ENCODE data around the gene ZSCAN5A. TPM values are rescaled to one million over a fixed set of nuclear protein-coding genes. Genes with fewer than 3 reads are reported as not detected.
"Not testable (repeated sequence)": the region's sequence is repeated elsewhere in the genome, so short reads cannot be mapped to it uniquely, and the experiment has no call there.

Gene ZSCAN5A
- total RNA-seq, 1 donor from 2014 or later: 16.7 TPM

DNA sequence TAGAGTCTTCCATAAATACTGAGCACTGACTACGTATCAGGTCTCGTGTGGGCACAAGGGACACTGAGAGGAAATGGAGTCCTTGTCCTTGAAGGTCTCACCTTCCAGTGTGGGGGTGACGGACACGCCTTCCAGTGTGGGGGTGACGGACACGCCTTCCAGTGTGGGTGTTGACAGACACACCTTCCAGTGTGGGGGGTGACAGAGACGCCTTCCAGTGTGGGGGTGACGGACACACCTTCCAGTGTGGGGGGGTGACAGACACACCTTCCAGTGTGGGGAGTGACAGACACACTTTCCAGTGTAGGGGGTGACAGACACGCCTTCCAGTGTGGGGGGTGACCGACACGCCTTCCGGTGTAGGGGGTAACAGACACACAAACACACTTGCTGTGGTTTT is 56.4 kb downstream of the ZSCAN5A start:
- H3K4me1 ChIP-seq: no peaks in the 10 kb centered on the region
- H3K27me3 ChIP-seq (ENCODE audit: low read depth): no peaks in the 10 kb centered on the region
- intact Hi-C loops (cut with micrococcal nuclease): no loop called here
- no peak overlapping the region for H3K27ac ChIP-seq (replicated peaks)
- TF ChIP-seq, protein P1, sequence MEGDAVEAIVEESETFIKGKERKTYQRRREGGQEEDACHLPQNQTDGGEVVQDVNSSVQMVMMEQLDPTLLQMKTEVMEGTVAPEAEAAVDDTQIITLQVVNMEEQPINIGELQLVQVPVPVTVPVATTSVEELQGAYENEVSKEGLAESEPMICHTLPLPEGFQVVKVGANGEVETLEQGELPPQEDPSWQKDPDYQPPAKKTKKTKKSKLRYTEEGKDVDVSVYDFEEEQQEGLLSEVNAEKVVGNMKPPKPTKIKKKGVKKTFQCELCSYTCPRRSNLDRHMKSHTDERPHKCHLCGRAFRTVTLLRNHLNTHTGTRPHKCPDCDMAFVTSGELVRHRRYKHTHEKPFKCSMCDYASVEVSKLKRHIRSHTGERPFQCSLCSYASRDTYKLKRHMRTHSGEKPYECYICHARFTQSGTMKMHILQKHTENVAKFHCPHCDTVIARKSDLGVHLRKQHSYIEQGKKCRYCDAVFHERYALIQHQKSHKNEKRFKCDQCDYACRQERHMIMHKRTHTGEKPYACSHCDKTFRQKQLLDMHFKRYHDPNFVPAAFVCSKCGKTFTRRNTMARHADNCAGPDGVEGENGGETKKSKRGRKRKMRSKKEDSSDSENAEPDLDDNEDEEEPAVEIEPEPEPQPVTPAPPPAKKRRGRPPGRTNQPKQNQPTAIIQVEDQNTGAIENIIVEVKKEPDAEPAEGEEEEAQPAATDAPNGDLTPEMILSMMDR (IDR thresholded peaks at IDR 0.05; ENCODE audit: borderline replicate concordance): no peak
- no peaks in the 10 kb centered on the region for H3K36me3 ChIP-seq
- no peak overlapping the region for H3K4me3 ChIP-seq
- H3K9me3 ChIP-seq (replicated peaks): no peaks in the 10 kb centered on the region
- DNase-seq: no peak

DNA sequence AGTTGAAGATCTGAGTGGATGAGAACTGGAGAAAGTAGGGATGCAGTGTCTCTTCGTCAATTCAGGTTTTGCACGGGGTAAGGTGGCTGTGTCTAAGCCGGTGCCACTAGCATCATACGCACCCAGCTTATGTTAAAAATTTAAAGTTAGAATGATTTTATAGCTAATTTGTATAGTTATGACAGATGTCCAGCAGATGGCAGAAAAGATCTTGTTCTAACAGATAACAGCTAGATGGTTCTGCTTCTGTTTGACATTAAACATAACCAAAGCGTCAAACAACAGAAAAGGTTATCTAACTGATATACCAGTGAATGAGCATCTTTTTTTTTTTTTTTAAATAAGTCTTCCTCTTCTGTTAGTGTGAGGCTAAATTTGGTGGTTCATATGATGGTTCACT is 60.9 kb downstream of the ZSCAN5A start:
- intact Hi-C loops (cut with micrococcal nuclease): loop anchor here (5.0 kb wide), 1 partner anchor 99 kb away; no protein-coding TSS in a partner anchor
- no peak for DNase-seq
- no peaks in the 10 kb centered on the region for H3K27me3 ChIP-seq (ENCODE audit: low read depth)
- H3K4me1 ChIP-seq: no peaks in the 10 kb centered on the region
- no peaks in the 10 kb centered on the region for H3K36me3 ChIP-seq
- H3K27ac ChIP-seq (replicated peaks): no peak overlapping the region
- no peaks in the 10 kb centered on the region for H3K9me3 ChIP-seq (replicated peaks)
- TF ChIP-seq, protein P1 (IDR thresholded peaks at IDR 0.05; ENCODE audit: borderline replicate concordance): peak; percentile 62
- no peak overlapping the region for H3K4me3 ChIP-seq

DNA sequence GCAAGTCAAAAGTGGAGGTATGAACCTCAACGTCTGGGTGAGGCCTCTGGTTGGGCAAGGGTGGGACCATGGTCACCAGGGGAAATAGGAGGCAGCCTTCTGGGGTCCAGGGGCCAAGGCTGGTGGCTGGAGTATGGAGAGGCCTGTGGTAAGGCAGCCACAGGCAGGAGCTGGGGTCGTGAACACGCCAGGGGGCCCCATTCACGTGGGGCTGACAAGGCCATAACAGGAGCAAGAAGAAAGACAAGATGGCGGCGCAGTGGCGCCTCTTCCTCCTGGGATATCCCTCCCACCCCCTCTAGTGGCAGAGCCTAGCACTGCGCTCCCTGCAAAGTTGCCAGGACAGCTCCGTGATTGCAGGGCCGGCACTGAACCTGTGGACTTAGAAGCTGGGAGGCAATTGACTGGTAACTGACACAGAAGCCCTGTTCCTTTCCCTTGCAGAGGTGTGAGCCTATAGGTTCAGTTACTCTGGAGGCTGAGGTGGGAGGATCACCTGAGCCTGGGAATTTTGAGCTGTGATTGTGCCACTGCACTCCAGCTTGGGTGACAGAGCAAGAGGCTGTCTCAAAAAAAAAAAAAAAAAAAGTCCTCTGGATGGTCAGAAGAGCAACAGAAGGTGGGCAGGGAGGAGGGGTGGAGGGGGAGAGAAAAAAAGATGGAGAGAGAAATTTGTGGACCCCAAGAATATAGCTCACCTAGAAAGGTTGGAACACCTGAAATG is 61.8 kb downstream of the ZSCAN5A start:
- TF ChIP-seq, protein P1 (IDR thresholded peaks at IDR 0.05; ENCODE audit: borderline replicate concordance): peak; percentile 85
- DNase-seq: peak; percentile 69
- intact Hi-C loops (cut with micrococcal nuclease): loop anchor here (5.0 kb wide), 1 partner anchor 99 kb away; no protein-coding TSS in a partner anchor
- no peaks in the 10 kb centered on the region for H3K4me1 ChIP-seq
- no peaks in the 10 kb centered on the region for H3K27me3 ChIP-seq (ENCODE audit: low read depth)
- no peaks in the 10 kb centered on the region for H3K9me3 ChIP-seq (replicated peaks)
- H3K4me3 ChIP-seq: no peak overlapping the region
- H3K36me3 ChIP-seq: no peaks in the 10 kb centered on the region
- no peak overlapping the region for H3K27ac ChIP-seq (replicated peaks)

DNA sequence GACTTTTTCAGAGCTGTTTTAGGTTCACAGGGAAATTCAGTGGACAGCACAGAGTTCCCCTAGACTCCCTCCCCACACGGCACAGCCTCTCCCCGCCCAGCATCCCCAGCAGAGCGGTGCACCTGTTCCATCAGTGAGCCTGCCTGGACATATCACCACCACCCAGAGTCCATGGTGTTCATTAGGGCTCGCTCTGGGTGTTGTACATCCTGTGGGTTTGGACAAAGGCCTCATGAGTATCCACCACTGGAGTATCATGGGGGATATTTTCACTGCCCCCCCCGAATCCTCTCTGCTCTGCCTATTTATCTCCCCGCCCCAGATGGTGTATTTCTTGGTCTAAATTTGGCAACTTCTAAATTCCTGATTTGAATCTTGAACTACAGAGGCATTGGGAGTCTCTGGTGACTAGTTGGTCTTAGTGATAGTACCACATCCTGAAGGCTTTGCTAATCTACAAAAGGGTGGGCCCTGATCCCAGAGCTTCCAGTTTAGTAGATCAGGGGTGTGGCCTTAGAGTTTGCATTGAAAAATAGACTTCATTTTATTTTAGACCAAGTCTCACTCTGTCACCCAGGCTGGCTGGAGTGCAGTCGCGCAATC is 65.8 kb downstream of the ZSCAN5A start:
- intact Hi-C loops (cut with micrococcal nuclease); H3K4me1 ChIP-seq; H3K27me3 ChIP-seq (ENCODE audit: low read depth); DNase-seq; H3K27ac ChIP-seq (replicated peaks); H3K9me3 ChIP-seq (replicated peaks); H3K36me3 ChIP-seq; H3K4me3 ChIP-seq: not testable (repeated sequence)

DNA sequence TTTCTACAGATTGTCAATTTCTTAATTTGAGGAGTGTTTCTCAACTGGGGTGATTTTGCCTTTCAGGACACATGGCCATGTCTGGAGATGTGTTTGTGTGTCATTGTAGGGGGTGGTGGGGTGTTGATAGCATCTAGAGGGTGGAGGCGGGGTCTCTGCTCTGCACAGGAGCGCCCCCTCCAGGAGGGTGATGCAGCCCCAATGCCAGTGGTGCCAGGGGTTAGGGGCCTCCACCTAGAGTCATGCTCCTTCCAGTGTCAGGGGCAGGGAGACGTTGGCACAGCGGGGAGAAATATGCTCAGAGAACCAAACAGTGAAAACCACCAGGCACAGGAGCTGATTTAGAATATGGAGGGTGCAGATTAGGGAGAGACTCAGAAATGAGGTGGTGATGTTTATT is 68.9 kb downstream of the ZSCAN5A start:
- DNase-seq; H3K4me1 ChIP-seq; intact Hi-C loops (cut with micrococcal nuclease); H3K36me3 ChIP-seq; H3K27me3 ChIP-seq (ENCODE audit: low read depth); H3K9me3 ChIP-seq (replicated peaks); H3K4me3 ChIP-seq; H3K27ac ChIP-seq (replicated peaks): not testable (repeated sequence)

DNA sequence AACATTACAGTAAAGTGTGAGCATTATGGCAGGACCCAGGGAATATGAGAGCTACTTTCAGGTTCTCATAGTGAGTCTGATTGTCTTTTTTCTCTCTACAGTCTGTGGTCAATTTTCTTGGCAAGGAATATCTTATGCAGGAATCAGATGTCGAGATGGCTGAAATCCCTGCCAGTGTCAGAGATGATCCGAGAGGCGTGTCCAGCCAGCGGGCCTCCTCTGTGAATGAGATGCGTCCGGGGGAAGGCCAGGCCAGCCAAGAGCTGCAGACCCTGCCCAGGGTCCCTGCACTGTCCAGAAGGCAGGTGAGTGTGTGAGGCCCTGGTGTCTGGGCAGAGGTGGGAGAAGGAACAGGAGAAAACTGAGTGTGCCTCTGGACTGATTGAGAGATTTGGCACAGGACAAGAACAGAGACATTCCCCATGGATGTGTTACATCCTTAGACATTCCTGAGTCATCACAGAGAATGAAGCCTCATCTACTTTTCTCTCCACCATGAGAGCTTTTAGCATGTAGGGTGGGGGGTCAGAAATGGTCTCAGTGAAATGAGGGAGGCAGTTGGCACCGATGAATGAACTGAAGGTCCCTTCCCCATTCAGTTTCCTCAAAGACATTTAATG is 69.4 kb downstream of the ZSCAN5A start:
- no peak for DNase-seq
- H3K4me3 ChIP-seq: no peak overlapping the region
- H3K4me1 ChIP-seq: no peaks in the 10 kb centered on the region
- intact Hi-C loops (cut with micrococcal nuclease): no loop called here
- no peaks in the 10 kb centered on the region for H3K36me3 ChIP-seq
- H3K27me3 ChIP-seq (ENCODE audit: low read depth): no peaks in the 10 kb centered on the region
- no peak overlapping the region for H3K27ac ChIP-seq (replicated peaks)
- TF ChIP-seq, protein P1 (IDR thresholded peaks at IDR 0.05; ENCODE audit: borderline replicate concordance): no peak
- H3K9me3 ChIP-seq (replicated peaks): no peaks in the 10 kb centered on the region

Measured in left ventricle myocardium inferior (tissue), 1 donor.